HG03159 (cell line): ENCODE data around the gene FAM120A.

ENCODE experiments used
- ATAC-seq: cut with Tn5 transposase; IDR thresholded peaks from one replicate; pipeline ENCODE4 v1.9.1; 2021; ENCODE audit warnings: mild to moderate bottlenecking, moderate library complexity; ENCODE audit not compliant: unreplicated experiment

FAM120A gene

DNA sequence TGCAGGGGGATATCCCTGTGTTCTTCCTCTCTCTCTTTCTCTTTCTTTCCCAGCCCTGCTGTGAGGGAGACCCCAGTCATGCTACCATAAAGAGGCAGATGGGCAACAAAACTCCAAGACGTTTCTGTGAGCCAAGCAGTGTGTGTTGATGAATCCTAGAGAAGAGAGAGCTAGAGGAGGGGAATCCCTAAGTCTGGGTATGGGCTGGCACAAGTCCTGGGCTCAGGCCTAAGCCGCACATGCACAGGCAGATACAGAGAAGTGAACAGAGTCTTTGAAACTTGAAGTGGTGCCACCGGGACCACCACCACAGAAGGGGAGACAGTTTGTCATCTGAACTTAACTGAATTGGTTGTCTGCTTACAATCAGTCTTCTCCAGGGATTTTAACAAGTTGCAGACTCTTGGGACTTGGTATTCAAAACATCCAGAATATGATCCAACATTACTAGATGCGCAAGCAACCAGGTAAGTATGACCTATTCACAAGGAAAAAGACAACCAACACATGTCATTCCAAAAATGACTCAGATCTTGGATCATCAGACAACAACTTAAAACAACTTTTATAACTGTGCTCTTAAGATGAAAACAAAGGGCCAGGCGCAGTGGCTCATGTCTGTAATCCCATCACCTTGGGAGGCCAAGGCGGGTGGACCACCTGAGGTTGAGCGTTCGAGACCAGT is 10.4 kb upstream of the FAM120A start:
- ATAC-seq = no peak

DNA sequence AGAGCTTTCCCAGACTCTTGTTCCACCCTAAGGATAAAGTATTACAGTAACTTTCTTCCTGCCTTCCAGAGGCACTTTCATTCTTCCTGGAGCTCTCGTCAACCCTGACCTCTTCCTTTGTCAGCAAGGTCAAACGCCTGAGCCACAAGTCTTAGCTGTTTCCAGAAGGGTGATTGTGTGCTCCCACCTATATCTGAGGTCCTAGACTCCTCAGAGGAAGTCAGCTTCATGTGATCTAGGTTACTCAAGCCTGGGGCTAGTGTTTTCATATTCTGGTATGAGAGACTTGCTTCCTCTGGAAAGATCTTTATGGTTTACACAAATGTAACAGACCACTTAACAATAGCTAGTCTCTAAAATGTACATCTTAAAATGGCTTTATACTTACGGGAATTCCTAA is 5.4 kb upstream of the FAM120A start:
- ATAC-seq = no peak

GRCh38 chr9:93447655-93448054 is 3.8 kb upstream of the FAM120A start:
- ATAC-seq = no peak

- no peak for ATAC-seq
Measured at GRCh38 chr9:93451849-93452709, 594 bp downstream of the FAM120A start.

- ATAC-seq = no peak
Measured at GRCh38 chr9:93452710-93453046, 1.2 kb downstream of the FAM120A start.

GRCh38 chr9:93453047-93453914 is 1.8 kb downstream of the FAM120A start, which contains the start of gene FAM120AOS:
Gene FAM120AOS (minus strand): TSS chr9:93453581. CDS start chr9:93452709, 872 bp downstream.
- peak; percentile 60 for ATAC-seq

GRCh38 chr9:93456022-93456421 is 4.5 kb downstream of the FAM120A start:
- no peak for ATAC-seq

GRCh38 chr9:93456504-93456903 is 5.0 kb downstream of the FAM120A start:
- no peak for ATAC-seq

DNA sequence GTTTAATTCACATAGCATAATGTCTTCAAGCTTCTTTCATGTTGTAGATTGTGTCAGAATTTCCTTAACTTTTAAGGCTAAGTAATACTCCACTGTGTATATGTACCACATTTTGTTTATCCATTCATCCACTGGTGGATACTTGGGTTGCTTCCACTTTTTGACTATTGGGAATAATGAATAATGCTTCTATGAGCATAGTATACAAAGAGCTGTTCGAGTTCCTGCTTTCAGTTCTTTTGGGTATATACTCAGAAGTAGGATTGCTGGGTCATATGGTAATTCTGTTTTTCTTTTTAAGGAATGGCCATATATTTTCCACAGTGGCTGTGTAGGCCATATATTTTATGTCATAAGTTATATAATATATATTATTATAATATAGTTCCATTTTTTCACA is 5.5 kb downstream of the FAM120A start:
- no peak for ATAC-seq

DNA sequence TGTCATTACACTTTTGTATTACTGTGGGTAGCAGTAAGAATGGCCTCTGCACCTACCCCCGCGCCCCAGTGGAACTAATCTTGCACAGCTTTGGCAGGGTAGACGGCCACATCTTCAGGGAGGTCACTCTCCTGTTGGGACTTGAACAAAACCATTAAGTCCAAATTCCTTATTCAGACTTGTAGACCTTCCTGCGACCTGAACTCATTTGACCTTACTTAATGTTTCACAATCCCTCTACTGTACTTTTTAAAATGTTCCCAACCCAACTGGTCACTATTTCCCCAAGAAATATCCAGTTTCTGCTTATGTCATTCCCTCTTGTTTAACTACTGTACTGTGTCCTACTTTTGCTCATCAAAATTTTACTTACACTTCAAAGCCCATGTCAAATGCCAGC is 7.2 kb downstream of the FAM120A start:
- no peak for ATAC-seq

GRCh38 chr9:93459432-93459847 is 8.0 kb downstream of the FAM120A start:
- no peak for ATAC-seq

- no peak for ATAC-seq
Measured at GRCh38 chr9:93460689-93461413, 9.4 kb downstream of the FAM120A start.

GRCh38 chr9:93461414-93461743 is 9.9 kb downstream of the FAM120A start:
- ATAC-seq = no peak

DNA sequence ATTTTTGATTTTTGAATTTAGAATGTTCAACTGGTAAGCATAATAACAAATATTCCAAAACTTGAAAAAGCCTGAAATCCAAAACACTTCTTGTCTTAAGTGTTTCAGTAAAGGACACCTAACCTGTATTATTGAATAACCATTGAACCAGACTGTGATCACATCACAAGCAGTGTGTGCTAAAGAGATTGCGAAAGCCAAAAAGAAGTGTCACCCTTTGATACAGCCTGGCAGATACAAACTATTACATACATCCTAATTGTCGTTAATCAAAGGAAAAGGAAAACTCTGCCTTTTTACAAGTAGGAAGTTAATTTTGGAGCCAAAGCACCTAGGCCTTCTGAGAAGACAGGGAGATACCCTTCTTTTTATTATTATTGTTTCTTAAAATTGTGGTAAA is 10.3 kb downstream of the FAM120A start:
- no peak for ATAC-seq

- no peak for ATAC-seq
Measured at GRCh38 chr9:93463638-93464248, 12.3 kb downstream of the FAM120A start.

GRCh38 chr9:93464395-93464794 is 12.9 kb downstream of the FAM120A start:
- ATAC-seq = no peak

GRCh38 chr9:93464876-93465275 is 13.4 kb downstream of the FAM120A start:
- ATAC-seq = no peak

GRCh38 chr9:93465855-93466254 is 14.4 kb downstream of the FAM120A start:
- no peak for ATAC-seq

GRCh38 chr9:93466416-93467061 is 15.1 kb downstream of the FAM120A start:
- no peak for ATAC-seq

DNA sequence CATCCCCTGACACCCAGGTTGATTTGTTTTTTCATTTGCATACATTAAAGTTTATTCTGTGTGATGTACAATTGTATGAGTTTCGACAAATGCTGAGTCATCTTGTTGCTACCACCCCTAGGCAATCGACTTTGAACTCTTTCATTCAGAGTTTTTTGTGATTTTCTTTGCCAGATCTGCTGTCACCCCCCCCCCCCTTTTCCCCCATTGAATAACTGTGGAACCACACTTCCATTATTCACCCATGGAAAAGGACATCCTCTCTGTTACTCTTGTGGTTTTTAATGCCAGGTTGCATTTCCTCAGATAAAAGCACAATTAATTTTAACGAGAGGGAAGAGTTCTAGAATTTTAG is 15.6 kb downstream of the FAM120A start:
- no peak for ATAC-seq
